ENCODE data around the gene KRT76. TPM values are rescaled to one million over a fixed set of nuclear protein-coding genes. Genes with fewer than 3 reads are reported as not detected.

The KRT76 gene
- polyA plus RNA-seq, result not detected in 3 replicates
- not detected for polyA plus RNA-seq (2011; ENCODE audit: low read depth)
- not detected in 2 replicates for polyA plus RNA-seq (2011; cell fraction: cytosol; rRNA removed)
- polyA plus RNA-seq (2011; cell fraction: nucleus; rRNA removed), result not detected in 2 replicates
- polyA plus RNA-seq (2012; ENCODE audit: low replicate concordance), result not detected in 2 replicates
- not detected in 3 replicates for polyA minus RNA-seq
- polyA minus RNA-seq (2011; cell fraction: cytosol; rRNA and poly(A)+ RNA removed), result not detected
- polyA minus RNA-seq (2011; cell fraction: nucleus; rRNA and poly(A)+ RNA removed), result not detected in 2 replicates

- H3K4me2 ChIP-seq (ENCODE audit: control insufficient read depth, extremely low read depth, insufficient read depth, low read depth, low read length), result no peak within 1 kb of the TSS
- no peak within 1 kb of the TSS for H3K27ac ChIP-seq (ENCODE audit: control insufficient read depth, insufficient read depth, low read length)
- no peak within 1 kb of the TSS for H2AFZ ChIP-seq (ENCODE audit: control insufficient read depth, low read length)
- peaks cover 60% of the 10 kb centered on the region for H3K27me3 ChIP-seq (ENCODE audit: control insufficient read depth, extremely low read depth, insufficient read depth, low read length)
- no peaks in the 10 kb centered on the region for H3K79me2 ChIP-seq (ENCODE audit: control insufficient read depth, insufficient read depth, low read length)
- H3K9me3 ChIP-seq (ENCODE audit: control insufficient read depth, low read depth, low read length), result no peaks in the 10 kb centered on the region
- FAIRE-seq, result no peak
- H3K4me3 ChIP-seq (ENCODE audit: control insufficient read depth in 2 of 3, extremely low read depth in 1 of 3, insufficient read depth in 2 of 3, low read depth in 1 of 3, low read length in 3 of 3), result no peak within 1 kb of the TSS
- TF ChIP-seq EZH2 (IDR thresholded peaks at IDR 0.05; ENCODE audit: low read length), result no peak
- no peak for TF ChIP-seq CTCF (optimal IDR thresholded peaks at IDR 0.05 in 1 of 3, IDR thresholded peaks at IDR 0.05 in 1 of 3, conservative IDR thresholded peaks at IDR 0.05 in 1 of 3; ENCODE audit: extremely low read depth in 1 of 3, insufficient read depth in 2 of 3, low read length in 3 of 3)
- no peaks in the 10 kb centered on the region for H4K20me1 ChIP-seq (ENCODE audit: control insufficient read depth, extremely low read depth, insufficient read depth, low read length)
- no peaks in the 10 kb centered on the region for H3K4me1 ChIP-seq (ENCODE audit: control insufficient read depth, extremely low read depth, insufficient read depth, low read length)
- dilution Hi-C loops (cut with MboI; ENCODE audit: extremely low pct_ligation_motif_present, low sequenced_read_pairs), result no loop called here
- H3K9me1 ChIP-seq (ENCODE audit: control insufficient read depth, extremely low read depth, insufficient read depth, low read length), result no peaks in the 10 kb centered on the region
- H3K9ac ChIP-seq (ENCODE audit: control insufficient read depth, extremely low read depth, insufficient read depth, low read length), result no peak within 1 kb of the TSS
- DNase-seq (ENCODE audit: low read depth, low spot score), result no peak
- H3K36me3 ChIP-seq (ENCODE audit: control insufficient read depth in 2 of 2, extremely low read depth in 1 of 2, insufficient read depth in 2 of 2, low read length in 2 of 2), result no peaks in the 10 kb centered on the region
Observed at GRCh38 chr12:52776913-52777395, at the start of gene KRT76. Gene KRT76 (minus strand): TSS chr12:52777345. CDS start chr12:52777291, 54 bp downstream.

GRCh38 chr12:52825961-52826360, 48.8 kb upstream of the KRT76 start:
- Histone ChIP-seq H3K27me3 (ENCODE audit: control insufficient read depth, extremely low read depth, insufficient read depth, low read length) (peaks cover 2% of the 10 kb centered on the region), H3K9me1 (ENCODE audit: control insufficient read depth, extremely low read depth, insufficient read depth, low read length) (no peaks in the 10 kb centered on the region), H3K4me2 (ENCODE audit: control insufficient read depth, extremely low read depth, insufficient read depth, low read depth, low read length) (no peak overlapping the region), H3K27ac (ENCODE audit: control insufficient read depth, insufficient read depth, low read length) (no peak overlapping the region), H3K4me3 (ENCODE audit: control insufficient read depth in 2 of 3, extremely low read depth in 1 of 3, insufficient read depth in 2 of 3, low read depth in 1 of 3, low read length in 3 of 3) (no peak overlapping the region), H3K9me3 (ENCODE audit: control insufficient read depth, low read depth, low read length) (no peaks in the 10 kb centered on the region), H3K79me2 (ENCODE audit: control insufficient read depth, insufficient read depth, low read length) (no peaks in the 10 kb centered on the region), H2AFZ (ENCODE audit: control insufficient read depth, low read length) (no peak overlapping the region), H3K36me3 (ENCODE audit: control insufficient read depth in 2 of 2, extremely low read depth in 1 of 2, insufficient read depth in 2 of 2, low read length in 2 of 2) (no peaks in the 10 kb centered on the region), H4K20me1 (ENCODE audit: control insufficient read depth, extremely low read depth, insufficient read depth, low read length) (peaks cover 1% of the 10 kb centered on the region), H3K4me1 (ENCODE audit: control insufficient read depth, extremely low read depth, insufficient read depth, low read length) (no peaks in the 10 kb centered on the region), H3K9ac (ENCODE audit: control insufficient read depth, extremely low read depth, insufficient read depth, low read length) (no peak overlapping the region)
- FAIRE-seq (no peak), DNase-seq (ENCODE audit: low read depth, low spot score) (no peak)
- dilution Hi-C loops (cut with MboI; ENCODE audit: extremely low pct_ligation_motif_present, low sequenced_read_pairs), result no loop called here
- TF ChIP-seq CTCF (optimal IDR thresholded peaks at IDR 0.05 in 1 of 3, IDR thresholded peaks at IDR 0.05 in 1 of 3, conservative IDR thresholded peaks at IDR 0.05 in 1 of 3; ENCODE audit: extremely low read depth in 1 of 3, insufficient read depth in 2 of 3, low read length in 3 of 3) (no peak), EZH2 (IDR thresholded peaks at IDR 0.05; ENCODE audit: low read length) (no peak)
